AG04449 (cell line): ENCODE measurements around the gene ATG7.
"Not testable (repeated sequence)": the region's sequence is repeated elsewhere in the genome, so short reads cannot be mapped to it uniquely, and the experiment has no call there.

ENCODE experiments used
- CTCF ChIA-PET: fragments of 350-600 bp; formaldehyde crosslinking; extraction: SDS; loops from one replicate; lab custom pipeline; 2021; ENCODE audit warnings: antibody characterized with exemption; lab: Yijun Ruan, JAX
- POLR2A ChIA-PET: fragments of 400-600, 350-600 bp; formaldehyde crosslinking; extraction: SDS; loops from one replicate; lab custom pipeline; 2020; ENCODE audit warnings: antibody characterized with exemption, inconsistent platforms; lab: Yijun Ruan, JAX
- DNase-seq: peaks from one replicate; pipeline ENCODE4 v3.0.0-alpha.2; 2010; ENCODE audit warnings: low read depth, low spot score
- H3K4me3 ChIP-seq: 2 replicates; pipeline ENCODE4 v1.5.1; 2011; ENCODE audit warnings: low read depth, mild to moderate bottlenecking, control low read depth, low read length
- CTCF ChIP-seq: IDR thresholded peaks from one replicate; pipeline ENCODE4 v1.5.1; 2011; ENCODE audit warnings: mild to moderate bottlenecking, moderate library complexity, low read length, control low read depth, inconsistent platforms; ENCODE audit not compliant: insufficient read depth; ENCODE audit errors: missing control alignments

ATG7 gene

GRCh38 chr3:11452885-11453847 is 181.0 kb downstream of the ATG7 start:
- no peak for TF ChIP-seq CTCF
- peak; percentile 26 for DNase-seq
- H3K4me3 ChIP-seq: no peak overlapping the region
- ChIA-PET CTCF (interaction anchor here (0.9 to 1.0 kb wide), 2 partner anchors 12 to 198 kb away, joined by 3 read pairs; no protein-coding TSS in a partner anchor), POLR2A (interaction anchor here (1.1 kb wide), 1 partner anchor 13 kb away, joined by 3 read pairs; no protein-coding TSS in a partner anchor)

GRCh38 chr3:11455956-11456355 is 183.8 kb downstream of the ATG7 start:
- CTCF ChIA-PET: interaction anchor here (1.9 kb wide), 1 partner anchor 13 kb away, joined by 4 read pairs; no protein-coding TSS in a partner anchor
- POLR2A ChIA-PET: interaction anchor here (1.0 kb wide), 1 partner anchor 10 kb away, joined by 4 read pairs; no protein-coding TSS in a partner anchor
- no peak for TF ChIP-seq CTCF
- H3K4me3 ChIP-seq: no peak overlapping the region
- peak; percentile 75 for DNase-seq

- TF ChIP-seq CTCF: no peak
- no peak for DNase-seq
- H3K4me3 ChIP-seq: no peak overlapping the region
- CTCF ChIA-PET: interaction anchor here (1.2 kb wide), 1 partner anchor 9 kb away, joined by 3 read pairs; no protein-coding TSS in a partner anchor
- POLR2A ChIA-PET: interaction anchor here (0.6 kb wide), 1 partner anchor 147 kb away, joined by 3 read pairs; no protein-coding TSS in a partner anchor
These were observed 184.9 kb downstream of the ATG7 start for GRCh38 chr3:11457135-11457534.

GRCh38 chr3:11459186-11459824 is 187.1 kb downstream of the ATG7 start:
- H3K4me3 ChIP-seq: no peak overlapping the region
- CTCF ChIA-PET: interaction anchor here (1.1 to 1.3 kb wide), 2 partner anchors 10 to 12 kb away, joined by 3 to 5 read pairs; no protein-coding TSS in a partner anchor
- POLR2A ChIA-PET: interaction anchor here (0.7 kb wide), 1 partner anchor 50 kb away, joined by 4 read pairs; no protein-coding TSS in a partner anchor
- peak; percentile 59 for DNase-seq
- no peak for TF ChIP-seq CTCF

- CTCF ChIA-PET: no interaction called here
- H3K4me3 ChIP-seq: no peak overlapping the region
- TF ChIP-seq CTCF: no peak
- POLR2A ChIA-PET: no interaction called here
- DNase-seq: no peak
These were observed 189.0 kb downstream of the ATG7 start for GRCh38 chr3:11461226-11461625.

- CTCF ChIA-PET: interaction anchor here (1.3 kb wide), 1 partner anchor 83 kb away, joined by 4 read pairs; no protein-coding TSS in a partner anchor
- H3K4me3 ChIP-seq, DNase-seq, POLR2A ChIA-PET: not testable (repeated sequence)
These were observed 190.5 kb downstream of the ATG7 start for GRCh38 chr3:11462673-11463072.
